ENCODE data around the gene SECISBP2.

Gene SECISBP2

GRCh38 chr9:89386206-89386605 is 67.9 kb downstream of the SECISBP2 start:
- TF ChIP-seq CTCF (IDR thresholded peaks at IDR 0.05): no peak

GRCh38 chr9:89386797-89387196 is 68.5 kb downstream of the SECISBP2 start:
- H3K36me3 ChIP-seq: peaks cover 97% of the 10 kb centered on the region
- H3K9me3 ChIP-seq: no peaks in the 10 kb centered on the region
- H3K4me3 ChIP-seq (ENCODE audit: low read depth in 1 of 2, low read length in 1 of 2): no peak overlapping the region
- H3K27ac ChIP-seq: peak overlapping the region; percentile 99
- H3K27me3 ChIP-seq: no peaks in the 10 kb centered on the region
- no peak for TF ChIP-seq CTCF (IDR thresholded peaks at IDR 0.05)
- H3K4me1 ChIP-seq (ENCODE audit: control insufficient read depth in 1 of 2, insufficient read depth in 1 of 2, low read depth in 1 of 2, low read length in 1 of 2): peaks cover 54 to 60% of the 10 kb centered on the region in 2 experiments

More at GRCh38 chr9:89386206-89386605, 67.9 kb downstream of the SECISBP2 start:
- no peak overlapping the region for H3K4me3 ChIP-seq (ENCODE audit: low read depth in 1 of 2, low read length in 1 of 2)
- H3K4me1 ChIP-seq (ENCODE audit: control insufficient read depth in 1 of 2, insufficient read depth in 1 of 2, low read depth in 1 of 2, low read length in 1 of 2): peaks cover 60 to 65% of the 10 kb centered on the region in 2 experiments
- no peaks in the 10 kb centered on the region for H3K27me3 ChIP-seq
- H3K36me3 ChIP-seq: peaks cover 96% of the 10 kb centered on the region
- peak overlapping the region; percentile 99 for H3K27ac ChIP-seq
- no peaks in the 10 kb centered on the region for H3K9me3 ChIP-seq

- Histone ChIP-seq H3K27ac (peak overlapping the region; percentile 99), H3K4me1 (ENCODE audit: control insufficient read depth in 1 of 2, insufficient read depth in 1 of 2, low read depth in 1 of 2, low read length in 1 of 2) (peaks cover 49 to 54% of the 10 kb centered on the region in 2 experiments), H3K36me3 (peaks cover 98% of the 10 kb centered on the region), H3K4me3 (ENCODE audit: low read depth in 1 of 2, low read length in 1 of 2) (peak overlapping the region; percentile 36 to 45), H3K27me3 (no peaks in the 10 kb centered on the region), H3K9me3 (no peaks in the 10 kb centered on the region)
- TF ChIP-seq CTCF (IDR thresholded peaks at IDR 0.05): no peak
These were observed 69.0 kb downstream of the SECISBP2 start for GRCh38 chr9:89387197-89387849.

GRCh38 chr9:89388084-89388867 is 70.0 kb downstream of the SECISBP2 start:
- Histone ChIP-seq H3K36me3 (peaks cover 98% of the 10 kb centered on the region), H3K4me1 (ENCODE audit: control insufficient read depth in 1 of 2, insufficient read depth in 1 of 2, low read depth in 1 of 2, low read length in 1 of 2) (peaks cover 41 to 45% of the 10 kb centered on the region in 2 experiments), H3K27me3 (no peaks in the 10 kb centered on the region), H3K9me3 (no peaks in the 10 kb centered on the region), H3K4me3 (ENCODE audit: low read depth in 1 of 2, low read length in 1 of 2) (peak overlapping the region; percentile 36 to 45), H3K27ac (peak overlapping the region; percentile 99)
- TF ChIP-seq CTCF (IDR thresholded peaks at IDR 0.05): peak; percentile 55

GRCh38 chr9:89388868-89389177 is 70.5 kb downstream of the SECISBP2 start:
- H3K4me1 ChIP-seq (ENCODE audit: control insufficient read depth in 1 of 2, insufficient read depth in 1 of 2, low read depth in 1 of 2, low read length in 1 of 2): peaks cover 41 to 43% of the 10 kb centered on the region in 2 experiments
- no peaks in the 10 kb centered on the region for H3K27me3 ChIP-seq
- peak overlapping the region; percentile 99 for H3K27ac ChIP-seq
- H3K4me3 ChIP-seq (ENCODE audit: low read depth in 1 of 2, low read length in 1 of 2): peak overlapping the region; percentile 32 to 45
- no peaks in the 10 kb centered on the region for H3K9me3 ChIP-seq
- no peak for TF ChIP-seq CTCF (IDR thresholded peaks at IDR 0.05)
- H3K36me3 ChIP-seq: peaks cover 98% of the 10 kb centered on the region
